MCF 10A (cell line): ENCODE data around the gene EIF3C. TPM values are rescaled to one million over a fixed set of nuclear protein-coding genes. Genes with fewer than 3 reads are reported as not detected.
"Not testable (repeated sequence)": the region's sequence is repeated elsewhere in the genome, so short reads cannot be mapped to it uniquely, and the experiment has no call there.

Experiments used
- BruUV-seq: library from RNA; stranded (reverse); fragments of 400-500 nt; replicated peaks from 2 replicates; lab custom pipeline; 2021; lab: Mats Ljungman, UMichigan
- CTCF ChIA-PET: fragments of 300-600 bp; sonication (Branson Sonifier 250); formaldehyde crosslinking; extraction: SDS; loops from one replicate; lab custom pipeline; 2021; ENCODE audit warnings: antibody characterized with exemption, inconsistent platforms; lab: Yijun Ruan, JAX
- POLR2A ChIA-PET: fragments of 300-600, 350-650 bp; sonication (Branson Sonifier 250); formaldehyde crosslinking; extraction: SDS; loops from one replicate; lab custom pipeline; 2020; ENCODE audit warnings: antibody characterized with exemption, inconsistent platforms; lab: Yijun Ruan, JAX
- DNase-seq: peaks from one replicate; pipeline ENCODE4 v3.0.0-alpha.2; 2018; ENCODE audit not compliant: unreplicated experiment
- H3K27ac Mint-ChIP-seq: one replicate; pipeline ENCODE4 v1.8.0; 2022; ENCODE audit warnings: mild to moderate bottlenecking, low read depth, mixed read lengths; ENCODE audit not compliant: unreplicated experiment
- H3K27me3 Mint-ChIP-seq: one replicate; pipeline ENCODE4 v1.8.0; 2022; ENCODE audit warnings: mixed read lengths; ENCODE audit not compliant: insufficient read depth, unreplicated experiment
- H3K36me3 Mint-ChIP-seq: one replicate; pipeline ENCODE4 v1.8.0; 2022; ENCODE audit warnings: mild to moderate bottlenecking, moderate library complexity, mixed read lengths; ENCODE audit not compliant: insufficient read depth, unreplicated experiment
- H3K4me1 Mint-ChIP-seq: one replicate; pipeline ENCODE4 v1.8.0; 2022; ENCODE audit warnings: mixed read lengths; ENCODE audit not compliant: insufficient read depth, unreplicated experiment
- H3K4me3 Mint-ChIP-seq: one replicate; pipeline ENCODE4 v1.8.0; 2022; ENCODE audit warnings: mild to moderate bottlenecking, moderate library complexity, mixed read lengths; ENCODE audit not compliant: unreplicated experiment
- H3K9me3 Mint-ChIP-seq: one replicate; pipeline ENCODE4 v1.8.0; 2022; ENCODE audit warnings: mixed read lengths; ENCODE audit not compliant: unreplicated experiment
- CTCF ChIP-seq: fragments of 200-600 bp; IDR thresholded peaks from one replicate; pipeline ENCODE4 v1.8.0; 2022; ENCODE audit warnings: antibody characterized with exemption, mild to moderate bottlenecking; ENCODE audit not compliant: unreplicated experiment
- intact Hi-C: fragments of 100-400 bp; cut with micrococcal nuclease; formaldehyde crosslinking; loops from 2 replicates; pipeline ENCODE4 v1.14.1; 2022
- total RNA-seq: library from RNA; stranded (reverse); gene quantifications from 2 replicates; pipeline ENCODE4 v1.2.3, GENCODE V29; 2022

Gene EIF3C
- total RNA-seq, 1 experiment from 2014 or later = 1,390 TPM

- BruUV-seq, H3K4me3 Mint-ChIP-seq, H3K4me1 Mint-ChIP-seq, H3K27ac Mint-ChIP-seq, intact Hi-C loops, CTCF ChIA-PET, DNase-seq, H3K36me3 Mint-ChIP-seq, H3K27me3 Mint-ChIP-seq, H3K9me3 Mint-ChIP-seq, POLR2A ChIA-PET: not testable (repeated sequence)
Observed at GRCh38 chr16:28741295-28741694, 30.0 kb downstream of the EIF3C start.

GRCh38 chr16:28746618-28747350 is 35.5 kb downstream of the EIF3C start:
- CTCF ChIA-PET, BruUV-seq, intact Hi-C loops, H3K4me3 Mint-ChIP-seq, DNase-seq, H3K27me3 Mint-ChIP-seq, H3K36me3 Mint-ChIP-seq, H3K9me3 Mint-ChIP-seq, H3K4me1 Mint-ChIP-seq, POLR2A ChIA-PET, H3K27ac Mint-ChIP-seq: not testable (repeated sequence)

DNA sequence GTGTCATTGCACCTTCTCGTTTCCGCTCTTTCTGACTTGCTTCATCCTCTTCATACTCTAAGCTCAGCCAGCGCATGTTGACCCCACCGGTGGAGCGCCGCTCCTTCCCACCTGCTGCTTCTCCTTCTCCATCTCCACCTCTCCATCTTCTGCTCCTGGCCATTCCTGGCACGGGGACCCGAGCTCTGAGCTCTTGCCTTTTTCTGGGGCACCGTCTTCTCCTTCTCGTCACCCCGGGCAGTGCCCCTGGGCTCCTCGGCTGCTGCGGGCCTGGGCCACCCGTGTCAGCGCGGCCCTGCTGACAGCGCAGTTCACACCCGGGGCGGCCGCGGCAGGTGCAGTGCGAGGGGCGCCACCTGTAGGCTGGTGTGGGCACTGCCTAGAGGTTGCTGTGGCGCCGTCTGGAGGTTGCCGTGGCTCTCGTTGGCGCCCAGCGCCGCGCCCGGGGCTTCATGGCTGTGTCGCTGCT is 38.8 kb downstream of the EIF3C start:
- peak; percentile 24 for TF ChIP-seq CTCF
- H3K27me3 Mint-ChIP-seq, H3K4me3 Mint-ChIP-seq, intact Hi-C loops, H3K36me3 Mint-ChIP-seq, CTCF ChIA-PET, H3K4me1 Mint-ChIP-seq, DNase-seq, H3K27ac Mint-ChIP-seq, POLR2A ChIA-PET, BruUV-seq, H3K9me3 Mint-ChIP-seq: not testable (repeated sequence)

DNA sequence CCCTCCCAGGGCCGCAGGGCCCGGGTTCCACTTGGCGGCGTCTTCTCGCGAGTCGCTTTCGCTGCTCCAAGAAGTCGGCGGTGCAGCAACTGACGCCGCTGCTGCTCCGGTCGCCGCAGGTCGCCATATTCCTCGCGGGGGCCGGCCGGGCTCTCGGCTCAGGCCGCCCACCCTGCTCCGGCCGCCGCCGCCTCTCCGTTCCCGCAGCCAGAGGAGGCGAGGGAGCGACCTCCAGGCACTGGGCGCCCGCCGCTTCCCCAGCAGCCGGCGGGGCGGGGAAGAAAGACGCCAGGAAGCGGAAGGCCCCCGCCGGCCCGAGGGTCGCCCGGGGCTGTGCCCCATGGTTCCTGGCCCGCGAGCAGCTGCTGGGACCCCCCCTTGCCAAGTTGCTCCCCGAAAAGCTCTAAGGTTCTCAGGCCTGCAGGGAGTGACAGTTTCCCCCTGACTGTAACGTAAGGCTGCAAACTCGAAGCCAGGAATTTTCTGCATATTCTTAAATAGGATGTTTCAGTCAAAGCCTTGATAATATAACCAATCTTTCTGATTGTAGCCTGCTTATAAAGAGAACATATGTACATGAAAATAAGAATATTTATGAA is 39.3 kb downstream of the EIF3C start:
- H3K27ac Mint-ChIP-seq, CTCF ChIA-PET, POLR2A ChIA-PET, intact Hi-C loops, H3K4me3 Mint-ChIP-seq, DNase-seq, H3K27me3 Mint-ChIP-seq, H3K9me3 Mint-ChIP-seq, H3K4me1 Mint-ChIP-seq, H3K36me3 Mint-ChIP-seq, BruUV-seq: not testable (repeated sequence)

- H3K27ac Mint-ChIP-seq, POLR2A ChIA-PET, H3K9me3 Mint-ChIP-seq, H3K27me3 Mint-ChIP-seq, BruUV-seq, H3K4me1 Mint-ChIP-seq, DNase-seq, CTCF ChIA-PET, H3K4me3 Mint-ChIP-seq, intact Hi-C loops, H3K36me3 Mint-ChIP-seq: not testable (repeated sequence)
Observed at GRCh38 chr16:28751487-28751886, 40.2 kb downstream of the EIF3C start, which contains the start of gene NPIPB9. NPIPB9 (plus strand) TSS chr16:28751787.

- H3K4me3 Mint-ChIP-seq, H3K4me1 Mint-ChIP-seq, intact Hi-C loops, H3K27me3 Mint-ChIP-seq, H3K9me3 Mint-ChIP-seq, DNase-seq, H3K36me3 Mint-ChIP-seq, CTCF ChIA-PET, H3K27ac Mint-ChIP-seq, BruUV-seq, POLR2A ChIA-PET: not testable (repeated sequence)
Observed at GRCh38 chr16:28781697-28782096, 70.4 kb downstream of the EIF3C start.

DNA sequence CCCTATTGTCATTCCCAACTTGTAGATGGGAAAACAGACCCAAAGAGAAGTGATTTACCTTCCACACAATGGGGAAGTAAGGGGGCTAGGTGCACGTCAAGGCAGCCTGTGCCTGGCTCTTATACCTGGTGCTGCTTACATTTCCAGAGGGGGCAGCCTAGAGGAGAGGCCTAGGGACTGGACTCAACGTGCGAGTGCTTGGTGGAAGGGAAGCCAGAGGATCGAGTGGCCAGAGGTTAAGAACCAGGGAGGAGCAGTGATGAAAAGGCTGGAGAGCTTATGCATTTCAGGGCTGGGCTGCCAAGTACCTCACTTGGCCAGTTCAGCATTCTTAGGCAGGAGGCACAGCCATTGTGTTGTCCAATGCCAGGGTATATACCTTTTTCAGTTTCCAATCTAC is 71.1 kb downstream of the EIF3C start:
- CTCF ChIA-PET, DNase-seq, H3K4me1 Mint-ChIP-seq, H3K36me3 Mint-ChIP-seq, H3K4me3 Mint-ChIP-seq, POLR2A ChIA-PET, H3K27me3 Mint-ChIP-seq, H3K9me3 Mint-ChIP-seq, intact Hi-C loops, BruUV-seq, H3K27ac Mint-ChIP-seq: not testable (repeated sequence)
